Neural progenitor cell (in vitro differentiated cells): Measurements from ENCODE around the gene ADGRD2. TPM values are rescaled to one million over a fixed set of nuclear protein-coding genes. Genes with fewer than 3 reads are reported as not detected.

Source experiments
- DNase-seq: peaks from one replicate; pipeline ENCODE4 v3.0.0-alpha.2; 2016; ENCODE audit warnings: low spot score
- H2AFZ ChIP-seq: fragments of 200-600 bp; sonication (generic); replicated peaks from 2 replicates; pipeline ENCODE4 v1.6.1; 2016; ENCODE audit warnings: antibody characterized with exemption
- H3F3A ChIP-seq: fragments of 200-600 bp; sonication (generic); 2 replicates; pipeline ENCODE4 v1.6.1; 2016; ENCODE audit warnings: antibody characterized with exemption, low read depth
- H3K27ac ChIP-seq: fragments of 200-600 bp; sonication (generic); 2 replicates; pipeline ENCODE4 v1.5.1; 2016; ENCODE audit warnings: mild to moderate bottlenecking
- H3K27me3 ChIP-seq: fragments of 200-600 bp; sonication (generic); 2 replicates; pipeline ENCODE4 v1.6.1; 2016; ENCODE audit warnings: mild to moderate bottlenecking, moderate library complexity
- H3K36me3 ChIP-seq: fragments of 200-600 bp; sonication (generic); 2 replicates; pipeline ENCODE4 v1.5.1; 2016
- H3K4me1 ChIP-seq: fragments of 200-600 bp; sonication (generic); 2 replicates; pipeline ENCODE4 v1.6.1; 2016; ENCODE audit warnings: mixed run types
- H3K4me2 ChIP-seq: fragments of 200-600 bp; sonication (generic); 2 replicates; pipeline ENCODE4 v1.6.1; 2016
- H3K4me3 ChIP-seq: fragments of 200-600 bp; sonication (generic); 2 replicates; pipeline ENCODE4 v1.5.1; 2016
- H3K79me2 ChIP-seq: fragments of 200-600 bp; sonication (generic); 2 replicates; pipeline ENCODE4 v1.6.1; 2016; ENCODE audit warnings: low read depth
- H3K9ac ChIP-seq: fragments of 200-600 bp; sonication (generic); 2 replicates; pipeline ENCODE4 v1.6.1; 2016
- H3K9me3 ChIP-seq: fragments of 200-600 bp; sonication (generic); 2 replicates; pipeline ENCODE4 v1.5.1; 2016; ENCODE audit warnings: low read depth
- H4K20me1 ChIP-seq: fragments of 200-600 bp; sonication (generic); 2 replicates; pipeline ENCODE4 v1.6.1; 2016; ENCODE audit warnings: low read depth
- H3K27ac Mint-ChIP-seq: 3 replicates; pipeline ENCODE4 v1.8.0; 2021; ENCODE audit warnings: mixed read lengths
- H3K27me3 Mint-ChIP-seq: 2 replicates; pipeline ENCODE4 v1.8.0; 2022; ENCODE audit warnings: low read depth, mild to moderate bottlenecking, inconsistent platforms, moderate library complexity, mixed read lengths; ENCODE audit not compliant: insufficient read depth
- H3K36me3 Mint-ChIP-seq: 3 replicates; pipeline ENCODE4 v1.8.0; 2021; ENCODE audit warnings: mixed read lengths
- H3K4me1 Mint-ChIP-seq: 3 replicates; pipeline ENCODE4 v1.8.0; 2021; ENCODE audit warnings: mixed read lengths
- H3K4me3 Mint-ChIP-seq: 3 replicates; pipeline ENCODE4 v1.8.0; 2021; ENCODE audit warnings: mild to moderate bottlenecking, moderate library complexity, mixed read lengths
- H3K9me3 Mint-ChIP-seq: 3 replicates; pipeline ENCODE4 v1.8.0; 2020; ENCODE audit warnings: mixed read lengths
- EZH2 ChIP-seq: fragments of 200-600 bp; sonication (generic); IDR thresholded peaks from 2 replicates; pipeline ENCODE4 v1.6.1; 2017; ENCODE audit warnings: antibody characterized with exemption, mild to moderate bottlenecking, moderate library complexity
- EZH2phosphoT487 ChIP-seq: fragments of 200-600 bp; sonication (generic); IDR thresholded peaks from 2 replicates; pipeline ENCODE4 v1.6.1; 2017; ENCODE audit warnings: antibody characterized with exemption
- total RNA-seq: library from RNA; depleted of rRNA; stranded (reverse); fragments of >200 nt; gene quantifications from 2 replicates; pipeline ENCODE4 v1.2.3, GENCODE V29; 2015; ENCODE audit warnings: low replicate concordance
- TF ChIP-seq, protein P1 (sequence below): fragments of 200-600 bp; sonication (generic); IDR thresholded peaks from 2 replicates; pipeline ENCODE4 v1.5.1; 2017; ENCODE audit warnings: antibody characterized with exemption, mild to moderate bottlenecking

The ADGRD2 gene
- total RNA-seq, 1 donor from 2014 or later: 0.13 TPM

DNA sequence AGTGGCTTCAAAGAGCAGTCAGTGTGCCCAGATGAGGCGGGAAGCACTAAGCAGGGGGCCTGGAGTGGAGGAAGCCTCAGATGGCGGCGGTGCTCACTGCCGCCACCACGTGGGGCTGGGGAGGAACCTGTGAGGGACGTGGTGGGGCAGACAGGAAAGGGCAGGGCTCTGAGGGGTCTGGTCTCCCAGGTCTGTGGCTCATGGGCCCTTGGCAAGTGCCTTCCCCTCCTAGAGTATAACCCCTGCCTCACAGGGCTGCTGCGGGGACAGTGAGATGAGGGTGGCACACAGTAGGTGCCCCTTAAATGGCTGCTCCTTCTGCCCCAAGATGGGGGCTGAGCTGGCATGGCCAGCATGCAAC is 30.4 kb downstream of the ADGRD2 start:
- H3K9me3 Mint-ChIP-seq: peaks cover 2% of the 10 kb centered on the region
- H3K4me1 ChIP-seq: peaks cover 49% of the 10 kb centered on the region
- H3K4me3 ChIP-seq: no peak overlapping the region
- H3K4me3 Mint-ChIP-seq: no peak overlapping the region
- no peaks in the 10 kb centered on the region for H3K36me3 Mint-ChIP-seq
- H3K79me2 ChIP-seq: no peaks in the 10 kb centered on the region
- H3K9me3 ChIP-seq: no peaks in the 10 kb centered on the region
- H3K27ac Mint-ChIP-seq: peak overlapping the region; percentile 42
- H3K27ac ChIP-seq: no peak overlapping the region
- peaks cover 32% of the 10 kb centered on the region for H3K4me1 Mint-ChIP-seq
- TF ChIP-seq EZH2: no peak
- TF ChIP-seq, protein P1, sequence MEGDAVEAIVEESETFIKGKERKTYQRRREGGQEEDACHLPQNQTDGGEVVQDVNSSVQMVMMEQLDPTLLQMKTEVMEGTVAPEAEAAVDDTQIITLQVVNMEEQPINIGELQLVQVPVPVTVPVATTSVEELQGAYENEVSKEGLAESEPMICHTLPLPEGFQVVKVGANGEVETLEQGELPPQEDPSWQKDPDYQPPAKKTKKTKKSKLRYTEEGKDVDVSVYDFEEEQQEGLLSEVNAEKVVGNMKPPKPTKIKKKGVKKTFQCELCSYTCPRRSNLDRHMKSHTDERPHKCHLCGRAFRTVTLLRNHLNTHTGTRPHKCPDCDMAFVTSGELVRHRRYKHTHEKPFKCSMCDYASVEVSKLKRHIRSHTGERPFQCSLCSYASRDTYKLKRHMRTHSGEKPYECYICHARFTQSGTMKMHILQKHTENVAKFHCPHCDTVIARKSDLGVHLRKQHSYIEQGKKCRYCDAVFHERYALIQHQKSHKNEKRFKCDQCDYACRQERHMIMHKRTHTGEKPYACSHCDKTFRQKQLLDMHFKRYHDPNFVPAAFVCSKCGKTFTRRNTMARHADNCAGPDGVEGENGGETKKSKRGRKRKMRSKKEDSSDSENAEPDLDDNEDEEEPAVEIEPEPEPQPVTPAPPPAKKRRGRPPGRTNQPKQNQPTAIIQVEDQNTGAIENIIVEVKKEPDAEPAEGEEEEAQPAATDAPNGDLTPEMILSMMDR: peak; percentile 66
- H4K20me1 ChIP-seq: no peaks in the 10 kb centered on the region
- H3K9ac ChIP-seq: no peak overlapping the region
- peak; percentile 83 for DNase-seq
- no peak overlapping the region for H3K4me2 ChIP-seq
- H3K36me3 ChIP-seq: no peaks in the 10 kb centered on the region
- H3K27me3 ChIP-seq: peaks cover 22% of the 10 kb centered on the region
- H3F3A ChIP-seq: peaks cover 46% of the 10 kb centered on the region
- no peak overlapping the region for H2AFZ ChIP-seq
- H3K27me3 Mint-ChIP-seq: peaks cover 12% of the 10 kb centered on the region

DNA sequence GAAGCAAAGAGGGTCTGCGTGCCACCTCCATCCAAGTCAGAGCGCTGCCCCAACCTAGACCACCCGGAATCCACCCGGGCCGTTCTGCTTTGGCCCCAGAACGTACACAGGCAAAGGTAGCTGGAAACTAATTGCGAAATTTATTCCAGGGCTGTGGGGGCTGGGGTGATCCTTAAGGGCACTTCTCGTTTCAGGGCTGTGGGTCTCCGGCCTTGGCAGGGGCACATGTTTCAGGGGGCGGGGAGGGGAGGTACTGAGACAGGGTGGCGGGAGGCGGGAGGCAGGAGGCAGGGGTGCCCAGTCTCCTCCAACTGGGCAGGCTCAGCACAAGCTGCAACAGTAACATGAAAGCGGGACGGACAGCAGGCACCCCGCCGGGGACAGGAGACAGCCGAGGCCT is 30.9 kb downstream of the ADGRD2 start:
- TF ChIP-seq EZH2 (no peak), EZH2phosphoT487 (no peak)
- TF ChIP-seq, protein P1: no peak
- H3K4me1 ChIP-seq: peaks cover 54% of the 10 kb centered on the region
- H3K9me3 Mint-ChIP-seq: peaks cover 2% of the 10 kb centered on the region
- H3K4me3 ChIP-seq: no peak overlapping the region
- H3K27me3 Mint-ChIP-seq: peaks cover 12% of the 10 kb centered on the region
- H3K9me3 ChIP-seq: no peaks in the 10 kb centered on the region
- H3K4me1 Mint-ChIP-seq: peaks cover 36% of the 10 kb centered on the region
- no peak for DNase-seq
- H3F3A ChIP-seq: peaks cover 51% of the 10 kb centered on the region
- no peaks in the 10 kb centered on the region for H3K36me3 ChIP-seq
- H3K27ac Mint-ChIP-seq: no peak overlapping the region
- H3K27ac ChIP-seq: no peak overlapping the region
- H3K27me3 ChIP-seq: peaks cover 22% of the 10 kb centered on the region
- H3K79me2 ChIP-seq: no peaks in the 10 kb centered on the region
- no peak overlapping the region for H3K4me2 ChIP-seq
- no peak overlapping the region for H3K4me3 Mint-ChIP-seq
- H3K36me3 Mint-ChIP-seq: no peaks in the 10 kb centered on the region
- H3K9ac ChIP-seq: no peak overlapping the region
- no peak overlapping the region for H2AFZ ChIP-seq
- no peaks in the 10 kb centered on the region for H4K20me1 ChIP-seq

GRCh38 chr9:124482431-124483031 is 32.3 kb downstream of the ADGRD2 start:
- Histone ChIP-seq H2AFZ (no peak overlapping the region), H3K4me3 (no peak overlapping the region), H3K4me1 (peaks cover 58% of the 10 kb centered on the region), H3K9ac (no peak overlapping the region), H3K4me2 (peak overlapping the region; percentile 67), H3K27me3 (peaks cover 22% of the 10 kb centered on the region), H3K79me2 (no peaks in the 10 kb centered on the region), H3F3A (peaks cover 55% of the 10 kb centered on the region), H3K9me3 (no peaks in the 10 kb centered on the region), H3K36me3 (no peaks in the 10 kb centered on the region), H4K20me1 (no peaks in the 10 kb centered on the region), H3K27ac (no peak overlapping the region)
- Mint-ChIP-seq H3K27me3 (peaks cover 13% of the 10 kb centered on the region), H3K36me3 (no peaks in the 10 kb centered on the region), H3K4me3 (peak overlapping the region; percentile 41), H3K9me3 (peaks cover 2% of the 10 kb centered on the region), H3K27ac (no peak overlapping the region), H3K4me1 (peaks cover 46% of the 10 kb centered on the region)
- TF ChIP-seq, protein P1: no peak
- no peak for TF ChIP-seq EZH2
- no peak for TF ChIP-seq EZH2phosphoT487
- peak; percentile 58 for DNase-seq
